ENCODE measurements around the gene PRR23E. TPM values are rescaled to one million over a fixed set of nuclear protein-coding genes. Genes with fewer than 3 reads are reported as not detected.

The PRR23E gene
- total and polyA plus RNA-seq, 10 of the 15 experiments (the other 5 are each of a cell fraction or from before 2014, with no cell fraction given), result not detected

DNA sequence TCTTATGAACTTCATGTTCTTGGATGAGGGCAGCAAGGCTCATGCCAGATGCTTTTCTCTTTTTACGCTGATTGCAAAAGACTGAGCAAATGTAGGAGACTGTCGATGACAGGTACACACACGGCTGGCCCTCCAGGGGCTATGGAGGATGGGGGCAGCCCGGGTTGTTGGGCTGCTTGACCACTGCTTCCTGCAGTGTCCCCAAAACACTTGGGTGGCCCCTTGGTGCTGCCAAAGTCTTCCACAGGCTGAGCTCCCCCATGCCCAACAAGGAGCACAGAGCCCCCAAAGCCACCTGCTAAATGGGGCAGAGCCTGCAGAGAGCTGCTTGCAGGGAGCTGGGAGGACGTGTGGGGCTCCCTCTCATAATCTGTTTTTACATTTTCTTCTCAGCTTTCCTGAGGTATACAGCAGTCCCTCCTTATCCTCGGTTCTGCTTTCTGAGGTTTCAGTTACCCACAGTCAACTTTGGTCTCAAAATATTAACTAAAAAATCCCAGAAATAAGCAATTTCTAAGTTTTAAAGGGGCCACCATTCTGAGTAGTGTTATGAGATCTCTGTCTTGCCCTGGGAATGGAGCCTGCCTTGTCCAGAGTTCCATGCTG, 7.3 kb downstream of the PRR23E start (continued):
- TF ChIP-seq SREBF1 (IDR thresholded peaks at IDR 0.05; ENCODE audit: low read length) (no peak), ZNF217 (IDR thresholded peaks at IDR 0.05) (no peak), RELB (IDR thresholded peaks at IDR 0.05; ENCODE audit: low read depth) (0 out of 2 replicates have a peak, but pooled peaks have one; percentile 20), MTA2 (IDR thresholded peaks at IDR 0.05; ENCODE audit: low read depth) (0 out of 2 replicates have a peak, but pooled peaks have one; percentile 16), SIN3A (IDR thresholded peaks at IDR 0.05; ENCODE audit: low read depth, low read length) (no peak)

- Histone ChIP-seq H3K9ac (ENCODE audit: control insufficient read depth, insufficient read depth, low read length) (no peak overlapping the region), H3K79me2 (ENCODE audit: control insufficient read depth, insufficient read depth, low read length) (no peaks in the 10 kb centered on the region), H3K36me3 (ENCODE audit: control insufficient read depth in 2 of 2, insufficient read depth in 2 of 2, low read length in 1 of 2) (no peaks in the 10 kb centered on the region), H2AFZ (ENCODE audit: control insufficient read depth, low read depth, low read length) (no peak overlapping the region), H3K27me3 (replicated peaks in 1 of 2; ENCODE audit: control insufficient read depth in 2 of 2, insufficient read depth in 2 of 2, low read length in 1 of 2) (no peaks in the 10 kb centered on the region), H3K9me3 (replicated peaks; ENCODE audit: control insufficient read depth, insufficient read depth, low read length) (no peaks in the 10 kb centered on the region; the same call in 2 of the 3 replicates), H4K20me1 (ENCODE audit: control insufficient read depth, insufficient read depth) (no peaks in the 10 kb centered on the region; the same call in 1 of the 2 replicates), H3K4me3 (no peak overlapping the region), H3K4me1 (ENCODE audit: control insufficient read depth, insufficient read depth, low read length) (no peaks in the 10 kb centered on the region), H3K27ac (ENCODE audit: control insufficient read depth, insufficient read depth) (no peak overlapping the region), H3K4me2 (ENCODE audit: control insufficient read depth, insufficient read depth) (no peak overlapping the region)
- ATAC-seq (no peak), FAIRE-seq (no peak), DNase-seq (ENCODE audit: low read depth, low spot score) (no peak)
- POLR2A ChIA-PET, result no interaction called here
- CTCF ChIA-PET, result no interaction called here
- intact Hi-C loops (cut with micrococcal nuclease; ENCODE audit: unreplicated experiment) (no loop called here), in situ Hi-C loops (cut with MboI) (no loop called here)
- no TSS peak for BruUV-seq (replicated peaks)
- 8% methylated on average over 1 of the region's 1 CpG for WGBS (ENCODE audit: insufficient coverage, insufficient replicate concordance, low lambda C conversion rate, missing lambda C conversion rate)
- SMC1A ChIA-PET (ENCODE audit: uncharacterized antibody, unreplicated experiment), result interaction anchor here (4.4 kb wide), 1 partner anchor 14 kb away, joined by 17 read pairs; no protein-coding TSS in a partner anchor
- no peak for TF ChIP-seq ATF7 (IDR thresholded peaks at IDR 0.05; ENCODE audit: low read depth)
- TF ChIP-seq RELB (IDR thresholded peaks at IDR 0.05; ENCODE audit: low read depth), result no peak
- no peak for TF ChIP-seq CREB1 (IDR thresholded peaks at IDR 0.05; ENCODE audit: low read depth)
- no peak for TF ChIP-seq CHD4 (IDR thresholded peaks at IDR 0.05)
- no peak for TF ChIP-seq STAT1 (conservative IDR thresholded peaks at IDR 0.05)
- no peak for TF ChIP-seq YY1 (IDR thresholded peaks at IDR 0.05; ENCODE audit: low read depth, low read length)
- no peak for TF ChIP-seq EZH2 (IDR thresholded peaks at IDR 0.05; ENCODE audit: borderline replicate concordance, control insufficient read depth, low read depth, low read length)
- no peak for TF ChIP-seq TARDBP (IDR thresholded peaks at IDR 0.05; ENCODE audit: borderline replicate concordance)
- TF ChIP-seq IKZF2 (IDR thresholded peaks at IDR 0.05), result no peak
- no peak for TF ChIP-seq SPI1 (IDR thresholded peaks at IDR 0.05; ENCODE audit: borderline replicate concordance, insufficient read depth, low read depth, low read length)
- RAD21 ChIA-PET (ENCODE audit: unreplicated experiment), result no interaction called here
These were observed 10.1 kb downstream of the PRR23E start for GRCh38 chr3:127203024-127203423.
